HepG2 (cell line): Measurements from ENCODE around the gene CBL. TPM values are rescaled to one million over a fixed set of nuclear protein-coding genes. Genes with fewer than 3 reads are reported as not detected.
A peak's percentile ranks its signal among the peaks of the same experiment; 100 is the strongest.

Experiments
- ATAD3A ChIP-seq: sonication (generic); formaldehyde crosslinking; IDR thresholded peaks from 2 replicates; pipeline ENCODE4 v1.4.0; 2020; ENCODE audit warnings: missing genetic modification reagents
- IKZF1 ChIP-seq: fragments of 450-650 bp; IDR thresholded peaks from 2 replicates; pipeline ENCODE4 v1.7.1; 2016
- JUN ChIP-seq: sonication (generic); formaldehyde crosslinking; IDR thresholded peaks from 2 replicates; pipeline ENCODE4 v1.4.0; 2020; ENCODE audit warnings: mild to moderate bottlenecking, missing genetic modification reagents
- KMT2A ChIP-seq: sonication (generic); formaldehyde crosslinking; IDR thresholded peaks from 2 replicates; pipeline ENCODE4 v1.4.0; 2020; ENCODE audit warnings: missing genetic modification reagents
- U2AF1 ChIP-seq: fragments of 200-400 bp; formaldehyde crosslinking; optimal IDR thresholded peaks from 2 replicates; pipeline ENCODE3; 2017; ENCODE audit warnings: mild to moderate bottlenecking, low read depth, low read length
- ZMYM3 ChIP-seq: sonication (generic); formaldehyde crosslinking; IDR thresholded peaks from 2 replicates; pipeline ENCODE4 v1.5.1; 2020; ENCODE audit warnings: mild to moderate bottlenecking, missing genetic modification reagents
- ZNF33A ChIP-seq: sonication (generic); formaldehyde crosslinking; IDR thresholded peaks from 2 replicates; pipeline ENCODE4 v1.5.1; 2020; ENCODE audit warnings: missing genetic modification reagents, mild to moderate bottlenecking, moderate library complexity, borderline replicate concordance
- ZNF75D ChIP-seq: sonication (generic); formaldehyde crosslinking; IDR thresholded peaks from 2 replicates; pipeline ENCODE4 v1.8.1; 2023; ENCODE audit warnings: missing genetic modification reagents, mild to moderate bottlenecking, borderline replicate concordance
- polyA plus RNA-seq, 8 experiments: library from polyadenylated mRNA; depleted of rRNA in 3 of 8; stranded (reverse) in 7 of 8; unstranded in 1 of 8; fragments of >200 nt; fragmentation: Illumina TruSeq in 4 of 8; extraction: Trizol in 4 of 8; gene quantifications; 2 replicates each; pipeline versions ENCODE4 v1.2.1 to v1.2.3, GENCODE V29; 2011 to 2016; ENCODE audit warnings: low read depth in 4 of 8, missing spikeins in 1 of 8, mixed read lengths in 1 of 8; ENCODE audit not compliant: insufficient read depth in 1 of 8
- total RNA-seq, 5 experiments: library from RNA; depleted of rRNA; stranded (reverse); fragments of >200 nt; fragmentation: Illumina TruSeq; extraction: Trizol; gene quantifications; 2 replicates each; pipeline ENCODE4 v1.2.3, GENCODE V29; 2016; ENCODE audit warnings: low read depth in 1 of 5
- TF ChIP-seq, protein P1 (sequence below): sonication (generic); formaldehyde crosslinking; IDR thresholded peaks from 2 replicates; pipeline ENCODE4 v1.5.0; 2020; ENCODE audit warnings: mild to moderate bottlenecking, missing genetic modification reagents, moderate library complexity
- TF ChIP-seq, protein P2 (sequence below): sonication (generic); formaldehyde crosslinking; IDR thresholded peaks from 2 replicates; pipeline ENCODE4 v1.5.1; 2020; ENCODE audit warnings: mild to moderate bottlenecking, missing genetic modification reagents, moderate library complexity
- TF ChIP-seq, protein P3 (sequence below): sonication (generic); formaldehyde crosslinking; IDR thresholded peaks from 2 replicates; pipeline ENCODE4 v1.5.1; 2020; ENCODE audit warnings: mild to moderate bottlenecking, moderate library complexity, missing genetic modification reagents
- TF ChIP-seq, protein P4 (sequence below): IDR thresholded peaks from 2 replicates; pipeline ENCODE4 v1.6.1; 2016; ENCODE audit warnings: low read depth, missing genetic modification reagents, missing compliant biosample characterization
- TF ChIP-seq, protein P5 (sequence below): sonication (generic); formaldehyde crosslinking; IDR thresholded peaks from 2 replicates; pipeline ENCODE4 v1.9.0; 2021; ENCODE audit warnings: missing genetic modification reagents, borderline replicate concordance

CBL gene
- total and polyA plus RNA-seq, 2 of the 13 experiments (the other 11 are each of a cell fraction or from before 2014, with no cell fraction given) = 6.6 to 7.4 TPM

DNA sequence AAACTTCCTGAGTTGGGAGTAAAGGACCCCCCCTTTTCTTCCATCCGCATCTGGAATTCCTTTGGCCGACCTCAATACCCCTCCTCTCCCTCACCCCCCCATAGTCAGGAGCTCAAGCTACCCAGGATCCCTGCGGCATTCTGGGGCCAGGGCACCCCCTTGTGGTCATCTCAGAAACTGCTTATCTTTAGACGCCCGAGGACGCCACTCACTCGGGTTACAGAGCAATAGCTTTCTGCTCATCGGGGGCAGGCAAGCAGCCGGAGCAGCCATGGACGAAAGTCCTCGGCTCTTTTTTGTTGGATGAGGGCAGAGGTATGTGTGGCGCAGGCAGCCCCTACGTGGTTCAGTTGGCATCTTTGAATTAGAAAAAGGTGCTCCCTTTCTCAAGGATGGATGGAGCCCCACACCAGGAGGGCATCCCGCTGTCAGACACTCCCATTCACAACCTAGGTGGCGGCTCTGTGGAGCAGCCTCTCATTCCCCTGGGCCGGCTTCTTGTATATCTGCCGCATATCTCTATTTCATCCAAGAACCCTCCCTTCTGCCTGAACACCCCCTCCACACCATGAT lies 132.3 kb downstream of the CBL start (continued):
- TF ChIP-seq, protein P1, sequence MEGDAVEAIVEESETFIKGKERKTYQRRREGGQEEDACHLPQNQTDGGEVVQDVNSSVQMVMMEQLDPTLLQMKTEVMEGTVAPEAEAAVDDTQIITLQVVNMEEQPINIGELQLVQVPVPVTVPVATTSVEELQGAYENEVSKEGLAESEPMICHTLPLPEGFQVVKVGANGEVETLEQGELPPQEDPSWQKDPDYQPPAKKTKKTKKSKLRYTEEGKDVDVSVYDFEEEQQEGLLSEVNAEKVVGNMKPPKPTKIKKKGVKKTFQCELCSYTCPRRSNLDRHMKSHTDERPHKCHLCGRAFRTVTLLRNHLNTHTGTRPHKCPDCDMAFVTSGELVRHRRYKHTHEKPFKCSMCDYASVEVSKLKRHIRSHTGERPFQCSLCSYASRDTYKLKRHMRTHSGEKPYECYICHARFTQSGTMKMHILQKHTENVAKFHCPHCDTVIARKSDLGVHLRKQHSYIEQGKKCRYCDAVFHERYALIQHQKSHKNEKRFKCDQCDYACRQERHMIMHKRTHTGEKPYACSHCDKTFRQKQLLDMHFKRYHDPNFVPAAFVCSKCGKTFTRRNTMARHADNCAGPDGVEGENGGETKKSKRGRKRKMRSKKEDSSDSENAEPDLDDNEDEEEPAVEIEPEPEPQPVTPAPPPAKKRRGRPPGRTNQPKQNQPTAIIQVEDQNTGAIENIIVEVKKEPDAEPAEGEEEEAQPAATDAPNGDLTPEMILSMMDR (CRISPR knock-in tag) = peak; percentile 83
- TF ChIP-seq, protein P2, sequence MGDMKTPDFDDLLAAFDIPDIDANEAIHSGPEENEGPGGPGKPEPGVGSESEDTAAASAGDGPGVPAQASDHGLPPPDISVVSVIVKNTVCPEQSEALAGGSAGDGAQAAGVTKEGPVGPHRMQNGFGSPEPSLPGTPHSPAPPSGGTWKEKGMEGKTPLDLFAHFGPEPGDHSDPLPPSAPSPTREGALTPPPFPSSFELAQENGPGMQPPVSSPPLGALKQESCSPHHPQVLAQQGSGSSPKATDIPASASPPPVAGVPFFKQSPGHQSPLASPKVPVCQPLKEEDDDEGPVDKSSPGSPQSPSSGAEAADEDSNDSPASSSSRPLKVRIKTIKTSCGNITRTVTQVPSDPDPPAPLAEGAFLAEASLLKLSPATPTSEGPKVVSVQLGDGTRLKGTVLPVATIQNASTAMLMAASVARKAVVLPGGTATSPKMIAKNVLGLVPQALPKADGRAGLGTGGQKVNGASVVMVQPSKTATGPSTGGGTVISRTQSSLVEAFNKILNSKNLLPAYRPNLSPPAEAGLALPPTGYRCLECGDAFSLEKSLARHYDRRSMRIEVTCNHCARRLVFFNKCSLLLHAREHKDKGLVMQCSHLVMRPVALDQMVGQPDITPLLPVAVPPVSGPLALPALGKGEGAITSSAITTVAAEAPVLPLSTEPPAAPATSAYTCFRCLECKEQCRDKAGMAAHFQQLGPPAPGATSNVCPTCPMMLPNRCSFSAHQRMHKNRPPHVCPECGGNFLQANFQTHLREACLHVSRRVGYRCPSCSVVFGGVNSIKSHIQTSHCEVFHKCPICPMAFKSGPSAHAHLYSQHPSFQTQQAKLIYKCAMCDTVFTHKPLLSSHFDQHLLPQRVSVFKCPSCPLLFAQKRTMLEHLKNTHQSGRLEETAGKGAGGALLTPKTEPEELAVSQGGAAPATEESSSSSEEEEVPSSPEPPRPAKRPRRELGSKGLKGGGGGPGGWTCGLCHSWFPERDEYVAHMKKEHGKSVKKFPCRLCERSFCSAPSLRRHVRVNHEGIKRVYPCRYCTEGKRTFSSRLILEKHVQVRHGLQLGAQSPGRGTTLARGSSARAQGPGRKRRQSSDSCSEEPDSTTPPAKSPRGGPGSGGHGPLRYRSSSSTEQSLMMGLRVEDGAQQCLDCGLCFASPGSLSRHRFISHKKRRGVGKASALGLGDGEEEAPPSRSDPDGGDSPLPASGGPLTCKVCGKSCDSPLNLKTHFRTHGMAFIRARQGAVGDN (CRISPR knock-in tag) = 0 out of 2 replicates have a peak, but pooled peaks have one; percentile 9
- TF ChIP-seq, protein P3, sequence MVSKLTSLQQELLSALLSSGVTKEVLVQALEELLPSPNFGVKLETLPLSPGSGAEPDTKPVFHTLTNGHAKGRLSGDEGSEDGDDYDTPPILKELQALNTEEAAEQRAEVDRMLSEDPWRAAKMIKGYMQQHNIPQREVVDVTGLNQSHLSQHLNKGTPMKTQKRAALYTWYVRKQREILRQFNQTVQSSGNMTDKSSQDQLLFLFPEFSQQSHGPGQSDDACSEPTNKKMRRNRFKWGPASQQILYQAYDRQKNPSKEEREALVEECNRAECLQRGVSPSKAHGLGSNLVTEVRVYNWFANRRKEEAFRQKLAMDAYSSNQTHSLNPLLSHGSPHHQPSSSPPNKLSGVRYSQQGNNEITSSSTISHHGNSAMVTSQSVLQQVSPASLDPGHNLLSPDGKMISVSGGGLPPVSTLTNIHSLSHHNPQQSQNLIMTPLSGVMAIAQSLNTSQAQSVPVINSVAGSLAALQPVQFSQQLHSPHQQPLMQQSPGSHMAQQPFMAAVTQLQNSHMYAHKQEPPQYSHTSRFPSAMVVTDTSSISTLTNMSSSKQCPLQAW = peak; percentile 29; the same call in 1 of the 2 replicates
- no peak for TF ChIP-seq JUN (CRISPR knock-in tag)
- TF ChIP-seq KMT2A (CRISPR knock-in tag) = 0 out of 2 replicates have a peak, but pooled peaks have one; percentile 33
- TF ChIP-seq IKZF1 = no peak
- TF ChIP-seq, protein P4, sequence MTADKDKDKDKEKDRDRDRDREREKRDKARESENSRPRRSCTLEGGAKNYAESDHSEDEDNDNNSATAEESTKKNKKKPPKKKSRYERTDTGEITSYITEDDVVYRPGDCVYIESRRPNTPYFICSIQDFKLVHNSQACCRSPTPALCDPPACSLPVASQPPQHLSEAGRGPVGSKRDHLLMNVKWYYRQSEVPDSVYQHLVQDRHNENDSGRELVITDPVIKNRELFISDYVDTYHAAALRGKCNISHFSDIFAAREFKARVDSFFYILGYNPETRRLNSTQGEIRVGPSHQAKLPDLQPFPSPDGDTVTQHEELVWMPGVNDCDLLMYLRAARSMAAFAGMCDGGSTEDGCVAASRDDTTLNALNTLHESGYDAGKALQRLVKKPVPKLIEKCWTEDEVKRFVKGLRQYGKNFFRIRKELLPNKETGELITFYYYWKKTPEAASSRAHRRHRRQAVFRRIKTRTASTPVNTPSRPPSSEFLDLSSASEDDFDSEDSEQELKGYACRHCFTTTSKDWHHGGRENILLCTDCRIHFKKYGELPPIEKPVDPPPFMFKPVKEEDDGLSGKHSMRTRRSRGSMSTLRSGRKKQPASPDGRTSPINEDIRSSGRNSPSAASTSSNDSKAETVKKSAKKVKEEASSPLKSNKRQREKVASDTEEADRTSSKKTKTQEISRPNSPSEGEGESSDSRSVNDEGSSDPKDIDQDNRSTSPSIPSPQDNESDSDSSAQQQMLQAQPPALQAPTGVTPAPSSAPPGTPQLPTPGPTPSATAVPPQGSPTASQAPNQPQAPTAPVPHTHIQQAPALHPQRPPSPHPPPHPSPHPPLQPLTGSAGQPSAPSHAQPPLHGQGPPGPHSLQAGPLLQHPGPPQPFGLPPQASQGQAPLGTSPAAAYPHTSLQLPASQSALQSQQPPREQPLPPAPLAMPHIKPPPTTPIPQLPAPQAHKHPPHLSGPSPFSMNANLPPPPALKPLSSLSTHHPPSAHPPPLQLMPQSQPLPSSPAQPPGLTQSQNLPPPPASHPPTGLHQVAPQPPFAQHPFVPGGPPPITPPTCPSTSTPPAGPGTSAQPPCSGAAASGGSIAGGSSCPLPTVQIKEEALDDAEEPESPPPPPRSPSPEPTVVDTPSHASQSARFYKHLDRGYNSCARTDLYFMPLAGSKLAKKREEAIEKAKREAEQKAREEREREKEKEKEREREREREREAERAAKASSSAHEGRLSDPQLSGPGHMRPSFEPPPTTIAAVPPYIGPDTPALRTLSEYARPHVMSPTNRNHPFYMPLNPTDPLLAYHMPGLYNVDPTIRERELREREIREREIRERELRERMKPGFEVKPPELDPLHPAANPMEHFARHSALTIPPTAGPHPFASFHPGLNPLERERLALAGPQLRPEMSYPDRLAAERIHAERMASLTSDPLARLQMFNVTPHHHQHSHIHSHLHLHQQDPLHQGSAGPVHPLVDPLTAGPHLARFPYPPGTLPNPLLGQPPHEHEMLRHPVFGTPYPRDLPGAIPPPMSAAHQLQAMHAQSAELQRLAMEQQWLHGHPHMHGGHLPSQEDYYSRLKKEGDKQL (CRISPR knock-in tag) = no peak
- TF ChIP-seq ATAD3A (CRISPR knock-in tag) = no peak
- peak; percentile 35 for TF ChIP-seq U2AF1
- TF ChIP-seq ZNF33A = no peak
- TF ChIP-seq ZNF75D = no peak
- TF ChIP-seq ZMYM3 = no peak
- TF ChIP-seq, protein P5, sequence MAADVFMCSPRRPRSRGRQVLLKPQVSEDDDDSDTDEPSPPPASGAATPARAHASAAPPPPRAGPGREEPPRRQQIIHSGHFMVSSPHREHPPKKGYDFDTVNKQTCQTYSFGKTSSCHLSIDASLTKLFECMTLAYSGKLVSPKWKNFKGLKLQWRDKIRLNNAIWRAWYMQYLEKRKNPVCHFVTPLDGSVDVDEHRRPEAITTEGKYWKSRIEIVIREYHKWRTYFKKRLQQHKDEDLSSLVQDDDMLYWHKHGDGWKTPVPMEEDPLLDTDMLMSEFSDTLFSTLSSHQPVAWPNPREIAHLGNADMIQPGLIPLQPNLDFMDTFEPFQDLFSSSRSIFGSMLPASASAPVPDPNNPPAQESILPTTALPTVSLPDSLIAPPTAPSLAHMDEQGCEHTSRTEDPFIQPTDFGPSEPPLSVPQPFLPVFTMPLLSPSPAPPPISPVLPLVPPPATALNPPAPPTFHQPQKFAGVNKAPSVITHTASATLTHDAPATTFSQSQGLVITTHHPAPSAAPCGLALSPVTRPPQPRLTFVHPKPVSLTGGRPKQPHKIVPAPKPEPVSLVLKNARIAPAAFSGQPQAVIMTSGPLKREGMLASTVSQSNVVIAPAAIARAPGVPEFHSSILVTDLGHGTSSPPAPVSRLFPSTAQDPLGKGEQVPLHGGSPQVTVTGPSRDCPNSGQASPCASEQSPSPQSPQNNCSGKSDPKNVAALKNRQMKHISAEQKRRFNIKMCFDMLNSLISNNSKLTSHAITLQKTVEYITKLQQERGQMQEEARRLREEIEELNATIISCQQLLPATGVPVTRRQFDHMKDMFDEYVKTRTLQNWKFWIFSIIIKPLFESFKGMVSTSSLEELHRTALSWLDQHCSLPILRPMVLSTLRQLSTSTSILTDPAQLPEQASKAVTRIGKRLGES (CRISPR knock-in tag) = no peak
